Brain microvascular endothelial cell (primary cell): ENCODE measurements around the gene L3MBTL2.

Experiments
- DNase-seq: peaks from one replicate; pipeline ENCODE4 v3.0.0-alpha.2; 2020
- H3K27ac ChIP-seq: fragments of 250-450 bp; sonication (Bioruptor Pico); 2 replicates; pipeline ENCODE4 v1.5.1; 2020; ENCODE audit warnings: mild to moderate bottlenecking, moderate library complexity
- H3K27me3 ChIP-seq: fragments of 250-450 bp; sonication (Bioruptor Pico); replicated peaks from 2 replicates; pipeline ENCODE4 v1.5.1; 2020; ENCODE audit warnings: mild to moderate bottlenecking
- H3K36me3 ChIP-seq: fragments of 250-450 bp; sonication (Bioruptor Pico); replicated peaks from 2 replicates; pipeline ENCODE4 v1.5.1; 2020; ENCODE audit warnings: mild to moderate bottlenecking
- H3K4me3 ChIP-seq: 2 replicates; pipeline ENCODE4 v1.5.1; 2011; ENCODE audit warnings: low read depth, mild to moderate bottlenecking, control low read depth, low read length, moderate library complexity
- in situ Hi-C: cut with HindIII; loops from 2 replicates; pipeline ENCODE4 v1.10.0; 2017; ENCODE audit warnings: low sequenced_read_pairs, low pct_ligation_motif_present
- TF ChIP-seq, protein P1 (sequence below): IDR thresholded peaks from 2 replicates; pipeline ENCODE4 v1.5.1; 2011; ENCODE audit warnings: low read depth, mild to moderate bottlenecking, moderate library complexity, low read length, control low read depth, inconsistent platforms; ENCODE audit errors: missing control alignments

The L3MBTL2 gene

DNA sequence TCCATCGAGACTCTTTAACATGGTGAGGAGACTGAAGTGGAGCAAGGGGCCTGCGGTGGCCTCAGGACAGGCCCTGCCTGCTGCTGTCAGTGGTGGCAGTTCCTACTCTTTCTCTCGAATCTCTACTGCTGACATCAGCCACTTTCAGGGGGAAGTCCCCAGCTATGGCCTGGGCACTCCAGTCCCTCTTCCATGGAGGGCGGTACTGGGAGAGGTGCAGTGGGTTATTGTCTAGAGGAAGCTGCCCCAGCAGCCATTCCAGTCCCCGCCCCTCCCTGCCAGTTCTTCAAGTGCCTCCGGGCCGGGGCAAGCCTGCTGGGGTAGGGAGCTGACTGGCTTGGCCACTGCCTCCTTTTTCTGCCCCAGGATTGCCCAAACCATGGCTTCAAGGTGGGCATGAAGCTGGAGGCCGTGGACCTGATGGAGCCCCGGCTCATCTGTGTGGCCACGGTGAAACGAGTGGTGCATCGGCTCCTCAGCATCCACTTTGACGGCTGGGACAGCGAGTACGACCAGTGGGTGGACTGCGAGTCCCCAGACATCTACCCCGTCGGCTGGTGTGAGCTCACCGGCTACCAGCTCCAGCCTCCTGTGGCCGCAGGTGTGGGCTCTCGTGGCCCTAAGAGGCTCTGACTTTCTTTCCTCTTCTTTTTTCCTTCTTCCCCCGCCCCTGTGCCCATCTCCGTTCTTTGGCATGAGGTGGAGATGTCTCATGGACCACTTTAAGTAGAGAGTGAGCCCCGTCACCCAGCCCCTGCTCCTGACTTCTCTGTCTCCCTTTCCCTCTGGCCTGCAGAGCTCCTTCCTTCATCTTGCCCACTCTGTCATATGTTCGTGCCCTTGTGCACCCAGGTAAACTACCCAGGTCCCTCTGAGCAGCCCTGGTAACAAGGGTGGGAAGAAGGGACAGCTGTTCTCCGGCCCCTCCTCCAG, 21.9 kb downstream of the L3MBTL2 start:
- in situ Hi-C loops, result no loop called here
- no peak for DNase-seq
- Histone ChIP-seq H3K4me3 (no peak overlapping the region), H3K27ac (no peak overlapping the region), H3K36me3 (peaks cover 51% of the 10 kb centered on the region), H3K27me3 (no peaks in the 10 kb centered on the region)
- TF ChIP-seq, protein P1, sequence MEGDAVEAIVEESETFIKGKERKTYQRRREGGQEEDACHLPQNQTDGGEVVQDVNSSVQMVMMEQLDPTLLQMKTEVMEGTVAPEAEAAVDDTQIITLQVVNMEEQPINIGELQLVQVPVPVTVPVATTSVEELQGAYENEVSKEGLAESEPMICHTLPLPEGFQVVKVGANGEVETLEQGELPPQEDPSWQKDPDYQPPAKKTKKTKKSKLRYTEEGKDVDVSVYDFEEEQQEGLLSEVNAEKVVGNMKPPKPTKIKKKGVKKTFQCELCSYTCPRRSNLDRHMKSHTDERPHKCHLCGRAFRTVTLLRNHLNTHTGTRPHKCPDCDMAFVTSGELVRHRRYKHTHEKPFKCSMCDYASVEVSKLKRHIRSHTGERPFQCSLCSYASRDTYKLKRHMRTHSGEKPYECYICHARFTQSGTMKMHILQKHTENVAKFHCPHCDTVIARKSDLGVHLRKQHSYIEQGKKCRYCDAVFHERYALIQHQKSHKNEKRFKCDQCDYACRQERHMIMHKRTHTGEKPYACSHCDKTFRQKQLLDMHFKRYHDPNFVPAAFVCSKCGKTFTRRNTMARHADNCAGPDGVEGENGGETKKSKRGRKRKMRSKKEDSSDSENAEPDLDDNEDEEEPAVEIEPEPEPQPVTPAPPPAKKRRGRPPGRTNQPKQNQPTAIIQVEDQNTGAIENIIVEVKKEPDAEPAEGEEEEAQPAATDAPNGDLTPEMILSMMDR, result no peak

DNA sequence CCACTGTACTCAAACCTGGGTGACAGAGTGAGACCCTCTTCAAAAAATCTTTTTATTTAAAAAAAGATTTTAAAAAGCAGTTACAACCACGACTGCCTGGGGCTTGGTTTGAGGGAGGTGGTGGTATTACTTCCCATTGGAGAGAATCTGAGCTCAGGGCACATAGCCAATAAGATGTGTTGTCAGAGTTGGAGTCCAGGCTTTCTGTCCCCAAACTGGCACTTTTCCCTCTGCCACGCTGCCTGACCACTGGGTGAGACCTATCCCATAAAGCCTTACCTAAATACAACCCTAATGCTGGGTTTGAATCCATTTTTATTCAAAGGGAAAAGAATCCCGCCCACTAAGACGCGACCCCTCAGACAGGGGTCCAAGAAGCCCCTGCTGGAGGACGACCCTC, 24.1 kb downstream of the L3MBTL2 start:
- Histone ChIP-seq H3K36me3 (peaks cover 32% of the 10 kb centered on the region), H3K27me3 (no peaks in the 10 kb centered on the region), H3K27ac (no peak overlapping the region), H3K4me3 (no peak overlapping the region)
- in situ Hi-C loops, result no loop called here
- TF ChIP-seq, protein P1, result no peak
- no peak for DNase-seq

DNA sequence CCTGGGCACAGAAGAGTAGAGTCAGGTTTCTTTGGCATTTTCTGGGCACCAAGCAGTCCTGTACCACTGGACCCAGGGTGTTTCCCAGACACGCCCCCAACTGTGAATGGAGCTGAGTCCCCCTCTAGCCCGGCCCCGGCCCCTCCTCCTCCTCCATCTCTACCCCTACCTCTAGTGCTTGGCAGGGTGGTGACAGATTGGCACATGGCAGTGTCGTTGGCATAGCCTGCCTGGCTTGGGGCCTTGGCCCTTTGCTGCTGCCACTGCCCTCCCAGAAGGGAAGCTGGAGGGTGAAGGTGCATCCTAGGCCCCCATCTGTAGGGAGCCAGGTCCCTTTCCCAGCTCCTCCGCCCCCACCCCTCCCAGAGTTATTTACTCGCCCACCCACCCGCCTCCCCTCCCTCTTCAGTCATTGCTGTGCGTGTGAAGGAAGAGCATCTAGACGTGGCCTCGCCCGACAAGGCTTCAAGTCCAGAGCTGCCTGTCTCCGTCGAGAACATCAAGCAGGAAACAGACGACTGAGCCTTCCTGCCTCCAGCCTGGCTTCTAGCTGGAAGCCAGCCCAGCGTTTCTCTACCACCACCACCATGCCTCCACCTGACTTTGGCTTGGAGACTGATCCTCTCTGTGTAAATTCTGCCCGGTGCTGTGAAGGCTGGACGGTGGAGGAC, 24.8 kb downstream of the L3MBTL2 start:
- Histone ChIP-seq H3K27me3 (no peaks in the 10 kb centered on the region), H3K27ac (no peak overlapping the region), H3K4me3 (no peak overlapping the region), H3K36me3 (peaks cover 27% of the 10 kb centered on the region)
- DNase-seq, result no peak
- TF ChIP-seq, protein P1, result no peak
- in situ Hi-C loops, result no loop called here

DNA sequence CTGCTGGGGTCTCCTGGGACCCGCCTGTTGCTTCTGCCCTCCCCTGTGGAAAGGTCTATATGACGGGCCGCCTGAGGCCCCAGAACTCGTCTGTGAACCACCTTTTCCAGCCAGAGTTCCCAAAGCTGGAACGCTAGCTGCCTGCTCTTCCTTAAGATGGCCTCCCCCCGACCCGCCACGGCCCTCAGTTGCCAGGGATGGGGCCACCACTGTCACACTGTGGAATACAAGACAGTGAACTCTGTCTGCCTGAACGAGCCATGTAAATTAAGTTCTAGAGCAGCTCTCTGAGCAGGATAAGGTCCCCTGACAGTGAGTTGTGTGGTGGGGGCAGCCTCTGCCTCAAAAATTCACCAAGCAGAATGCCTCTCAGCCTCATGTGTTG, 25.3 kb downstream of the L3MBTL2 start:
- Histone ChIP-seq H3K4me3 (no peak overlapping the region), H3K27me3 (no peaks in the 10 kb centered on the region), H3K27ac (no peak overlapping the region), H3K36me3 (peaks cover 21% of the 10 kb centered on the region)
- no peak for DNase-seq
- TF ChIP-seq, protein P1, result no peak
- in situ Hi-C loops, result no loop called here

DNA sequence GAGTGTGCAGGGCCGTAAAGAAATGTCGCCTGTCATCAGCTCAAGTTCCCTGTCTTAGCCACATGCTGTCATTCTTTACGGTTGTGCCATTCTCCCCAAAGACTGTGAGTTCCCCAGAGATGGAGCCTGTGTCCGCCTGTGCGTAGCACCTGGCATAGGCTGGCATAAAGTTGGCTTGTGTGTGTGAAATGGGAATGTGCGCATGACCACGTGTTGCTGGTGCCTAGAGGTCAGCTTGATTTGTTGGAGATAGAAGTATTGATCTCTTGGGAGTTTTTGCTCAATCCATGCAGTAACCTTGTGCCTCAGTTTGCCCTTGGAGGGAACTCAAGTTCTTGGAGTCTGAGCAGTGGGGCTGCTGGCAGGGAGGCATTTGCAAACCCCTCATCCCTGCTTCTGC, 26.3 kb downstream of the L3MBTL2 start:
- peaks cover 16% of the 10 kb centered on the region for H3K36me3 ChIP-seq
- in situ Hi-C loops, result no loop called here

More for the DNA sequence above, 26.3 kb downstream of the L3MBTL2 start:
- Histone ChIP-seq H3K27me3 (no peaks in the 10 kb centered on the region), H3K27ac (no peak overlapping the region), H3K4me3 (no peak overlapping the region)
- TF ChIP-seq, protein P1, result no peak
- no peak for DNase-seq
